HCT116 (cell line): ENCODE data around the gene SPRYD7. TPM values are rescaled to one million over a fixed set of nuclear protein-coding genes. Genes with fewer than 3 reads are reported as not detected.

Experiments
- ATAC-seq: fragments of 200-7000 bp; cut with Tn5 transposase; 2 replicates; pipeline ENCODE4 v1.9.1; 2020; ENCODE audit warnings: mild to moderate bottlenecking, moderate library complexity
- BruUV-seq: library from RNA; stranded (reverse); fragments of 400-500 nt; replicated peaks from 2 replicates; lab custom pipeline; 2021; lab: Mats Ljungman, UMichigan
- CTCF ChIA-PET: fragments of 300-600 bp; sonication (Branson Sonifier 250); formaldehyde crosslinking; loops from one replicate; lab custom pipeline; 2021; ENCODE audit warnings: antibody characterized with exemption; lab: Charles Lee
- POLR2A ChIA-PET: fragments of 300-600, 350-600 bp; sonication (Branson Sonifier 250); formaldehyde crosslinking; loops from one replicate; lab custom pipeline; 2021; ENCODE audit warnings: antibody characterized with exemption; lab: Charles Lee
- RAD21 ChIA-PET, 2 experiments: fragments of 300-600 bp; sonication (Branson Sonifier 250); formaldehyde crosslinking; loops; one replicate each; lab custom pipeline; 2023; ENCODE audit warnings: low total read pairs in 2 of 2; ENCODE audit not compliant: uncharacterized antibody in 2 of 2, unreplicated experiment in 2 of 2, low non-redundant PET in 1 of 2; lab: Charles Lee
- DNase-seq: peaks from one replicate; pipeline ENCODE4 v3.0.0-alpha.2; 2010; ENCODE audit warnings: low read depth, low spot score
- H2AFZ ChIP-seq: fragments of 200-600 bp; shearing (Covaris generic), sonication (generic); 2 replicates; pipeline ENCODE4 v1.6.1; 2017; ENCODE audit warnings: low read depth, mixed run types, mixed read lengths, antibody characterized with exemption, low read length; ENCODE audit not compliant: poor library complexity, severe bottlenecking
- H3K27ac ChIP-seq: 2 replicates; pipeline ENCODE4 v1.5.1; 2012; ENCODE audit warnings: low read depth, low read length
- H3K27me3 ChIP-seq: fragments of 200-600 bp; sonication (generic); 2 replicates; pipeline ENCODE4 v1.6.1; 2016; ENCODE audit warnings: mixed run types, low read length, mixed read lengths; ENCODE audit not compliant: insufficient read depth
- H3K36me3 ChIP-seq, 2 experiments: fragments of 200-500 bp in 1 of 2; fragments of 200-600 bp in 1 of 2; sonication (Bioruptor generic) in 1 of 2; sonication (generic) in 1 of 2; 2 replicates each; pipeline versions ENCODE4 v1.5.1 to v1.6.1; 2014 to 2016; ENCODE audit warnings: low read length in 2 of 2, inconsistent platforms in 1 of 2, mixed read lengths in 1 of 2, mixed run types in 1 of 2; ENCODE audit not compliant: insufficient read depth in 2 of 2, control insufficient read depth in 1 of 2
- H3K4me1 ChIP-seq, 2 experiments: fragments of 200-600 bp in 1 of 2; sonication (generic) in 1 of 2; 2 replicates each; pipeline versions ENCODE4 v1.5.1 to v1.6.1; 2012 to 2017; ENCODE audit warnings: low read length in 2 of 2, inconsistent platforms in 1 of 2, mild to moderate bottlenecking in 1 of 2, mixed read lengths in 1 of 2, mixed run types in 1 of 2, moderate library complexity in 1 of 2; ENCODE audit not compliant: insufficient read depth in 2 of 2, control insufficient read depth in 1 of 2
- H3K4me2 ChIP-seq: fragments of 200-600 bp; sonication (generic); 2 replicates; pipeline ENCODE4 v1.6.1; 2017; ENCODE audit warnings: mixed run types, low read length, mixed read lengths
- H3K4me3 ChIP-seq, 2 experiments: fragments of 200-600 bp in 1 of 2; sonication (generic) in 1 of 2; replicated peaks in 1 of 2; 2 replicates each; pipeline ENCODE4 v1.5.1; 2011 to 2016; ENCODE audit warnings: low read length in 2 of 2, control low read depth in 1 of 2, low read depth in 1 of 2, mild to moderate bottlenecking in 1 of 2, mixed read lengths in 1 of 2, mixed run types in 1 of 2
- H3K79me2 ChIP-seq: fragments of 200-600 bp; sonication (generic); 2 replicates; pipeline ENCODE4 v1.6.1; 2017; ENCODE audit warnings: mild to moderate bottlenecking, mixed run types, low read length, moderate library complexity, mixed read lengths; ENCODE audit not compliant: insufficient read depth
- H3K9ac ChIP-seq: fragments of 200-600 bp; sonication (generic); 2 replicates; pipeline ENCODE4 v1.6.1; 2016; ENCODE audit warnings: low read length, mixed read lengths
- H3K9me2 ChIP-seq: fragments of 200-600 bp; sonication (generic), shearing (Covaris generic); 2 replicates; pipeline ENCODE4 v1.6.1; 2017; ENCODE audit warnings: mixed run types, mild to moderate bottlenecking, moderate library complexity; ENCODE audit not compliant: insufficient read depth
- H3K9me3 ChIP-seq, 2 experiments: fragments of 200-500 bp in 1 of 2; fragments of 200-600 bp in 1 of 2; sonication (Bioruptor generic) in 1 of 2; sonication (generic) in 1 of 2; 2 replicates each; pipeline ENCODE4 v1.6.1; 2014 to 2017; ENCODE audit warnings: low read length in 2 of 2, mixed read lengths in 2 of 2, inconsistent platforms in 1 of 2, low read depth in 1 of 2, mild to moderate bottlenecking in 1 of 2, mixed run types in 1 of 2, moderate library complexity in 1 of 2; ENCODE audit not compliant: control insufficient read depth in 1 of 2, insufficient read depth in 1 of 2
- H4K20me1 ChIP-seq: fragments of 200-600 bp; sonication (generic), shearing (Covaris generic); 2 replicates; pipeline ENCODE4 v1.6.1; 2017; ENCODE audit warnings: mixed run types, mild to moderate bottlenecking, moderate library complexity; ENCODE audit not compliant: insufficient read depth
- CBX3 ChIP-seq: IDR thresholded peaks from 2 replicates; pipeline ENCODE4 v1.6.1; 2012; ENCODE audit warnings: low read depth
- EZH2 ChIP-seq: fragments of 200-600 bp; sonication (generic); IDR thresholded peaks from 2 replicates; pipeline ENCODE4 v1.6.1; 2017; ENCODE audit warnings: antibody characterized with exemption, mixed run types
- EZH2phosphoT487 ChIP-seq: fragments of 200-600 bp; IDR thresholded peaks from 2 replicates; pipeline ENCODE4 v1.6.1; 2018; ENCODE audit warnings: antibody characterized with exemption, borderline replicate concordance
- JUND ChIP-seq: IDR thresholded peaks from 2 replicates; pipeline ENCODE4 v1.6.1; 2012
- POLR2A ChIP-seq: IDR thresholded peaks from 2 replicates; pipeline ENCODE4 v1.7.0; 2011; ENCODE audit warnings: borderline replicate concordance; ENCODE audit not compliant: insufficient read depth, insufficient read length; ENCODE audit errors: extremely low read depth
- POLR2AphosphoS5 ChIP-seq: IDR thresholded peaks from 2 replicates; pipeline ENCODE4 v1.6.1; 2011; ENCODE audit warnings: mild to moderate bottlenecking, low read depth, low read length, moderate library complexity
- RAD21 ChIP-seq: IDR thresholded peaks from 2 replicates; pipeline ENCODE4 v1.6.1; 2012; ENCODE audit warnings: low read depth, mild to moderate bottlenecking
- SIN3A ChIP-seq: IDR thresholded peaks from 2 replicates; pipeline ENCODE4 v1.6.1; 2012; ENCODE audit warnings: low read depth
- SP1 ChIP-seq: IDR thresholded peaks from 2 replicates; pipeline ENCODE4 v1.6.1; 2012; ENCODE audit warnings: low read depth
- TCF7L2 ChIP-seq: IDR thresholded peaks from 2 replicates; pipeline ENCODE4 v1.7.0; 2011; ENCODE audit warnings: borderline replicate concordance, inconsistent platforms; ENCODE audit not compliant: insufficient read depth, insufficient read length; ENCODE audit errors: extremely low read depth
- YY1 ChIP-seq: IDR thresholded peaks from 2 replicates; pipeline ENCODE4 v1.6.1; 2011; ENCODE audit warnings: low read length, low read depth, moderate library complexity, mild to moderate bottlenecking; ENCODE audit not compliant: insufficient replicate concordance; ENCODE audit errors: extremely low read depth
- ZBTB33 ChIP-seq: IDR thresholded peaks from 2 replicates; pipeline ENCODE4 v1.6.1; 2011; ENCODE audit warnings: mild to moderate bottlenecking, low read length, moderate library complexity; ENCODE audit not compliant: insufficient replicate concordance; ENCODE audit errors: extremely low read depth
- ZNF274 ChIP-seq: fragments of 200-500 bp; sonication (Bioruptor generic); IDR thresholded peaks from 2 replicates; pipeline ENCODE4 v1.6.1; 2014; ENCODE audit warnings: mild to moderate bottlenecking, low read depth, low read length, inconsistent platforms
- intact Hi-C: fragments of 100-400 bp; cut with micrococcal nuclease; formaldehyde crosslinking; loops from 2 replicates; pipeline ENCODE4 v1.10.0; 2022
- total RNA-seq: library from RNA; stranded (reverse); gene quantifications from one replicate; pipeline ENCODE4 v1.2.1, GENCODE V29; 2021; ENCODE audit not compliant: unreplicated experiment
- TF ChIP-seq, protein P1 (sequence below): IDR thresholded peaks from 2 replicates; pipeline ENCODE4 v1.6.1; 2012; ENCODE audit warnings: low read depth

The SPRYD7 gene
- total RNA-seq, 1 experiment from 2014 or later, result 11.3 TPM

GRCh38 chr13:49877629-49878218 is 58.4 kb downstream of the SPRYD7 start:
- no peak for DNase-seq

GRCh38 chr13:49874430-49874829 is 61.7 kb downstream of the SPRYD7 start:
- Histone ChIP-seq H3K36me3 (no peaks in the 10 kb centered on the region), H3K9me3 (peaks cover 16 to 22% of the 10 kb centered on the region in 2 experiments; a peak in 2 of 4 replicates), H2AFZ (no peak overlapping the region), H4K20me1 (no peaks in the 10 kb centered on the region), H3K4me2 (no peak overlapping the region), H3K27me3 (no peaks in the 10 kb centered on the region), H3K4me3 (no peak overlapping the region), H3K9me2 (no peaks in the 10 kb centered on the region), H3K9ac (no peak overlapping the region), H3K27ac (no peak overlapping the region), H3K4me1 (no peaks in the 10 kb centered on the region), H3K79me2 (no peaks in the 10 kb centered on the region)
- no peak for ATAC-seq
- POLR2A ChIA-PET, result no interaction called here
- intact Hi-C loops, result no loop called here
- BruUV-seq, result no TSS peak
- CTCF ChIA-PET, result no interaction called here
- RAD21 ChIA-PET, result no interaction called here
- no peak for DNase-seq
- TF ChIP-seq SP1 (no peak), YY1 (no peak), JUND (no peak), CBX3 (no peak), TCF7L2 (no peak), EZH2 (no peak), POLR2AphosphoS5 (no peak), RAD21 (no peak), POLR2A (no peak), SIN3A (no peak), EZH2phosphoT487 (no peak), ZBTB33 (no peak)
- TF ChIP-seq, protein P1, sequence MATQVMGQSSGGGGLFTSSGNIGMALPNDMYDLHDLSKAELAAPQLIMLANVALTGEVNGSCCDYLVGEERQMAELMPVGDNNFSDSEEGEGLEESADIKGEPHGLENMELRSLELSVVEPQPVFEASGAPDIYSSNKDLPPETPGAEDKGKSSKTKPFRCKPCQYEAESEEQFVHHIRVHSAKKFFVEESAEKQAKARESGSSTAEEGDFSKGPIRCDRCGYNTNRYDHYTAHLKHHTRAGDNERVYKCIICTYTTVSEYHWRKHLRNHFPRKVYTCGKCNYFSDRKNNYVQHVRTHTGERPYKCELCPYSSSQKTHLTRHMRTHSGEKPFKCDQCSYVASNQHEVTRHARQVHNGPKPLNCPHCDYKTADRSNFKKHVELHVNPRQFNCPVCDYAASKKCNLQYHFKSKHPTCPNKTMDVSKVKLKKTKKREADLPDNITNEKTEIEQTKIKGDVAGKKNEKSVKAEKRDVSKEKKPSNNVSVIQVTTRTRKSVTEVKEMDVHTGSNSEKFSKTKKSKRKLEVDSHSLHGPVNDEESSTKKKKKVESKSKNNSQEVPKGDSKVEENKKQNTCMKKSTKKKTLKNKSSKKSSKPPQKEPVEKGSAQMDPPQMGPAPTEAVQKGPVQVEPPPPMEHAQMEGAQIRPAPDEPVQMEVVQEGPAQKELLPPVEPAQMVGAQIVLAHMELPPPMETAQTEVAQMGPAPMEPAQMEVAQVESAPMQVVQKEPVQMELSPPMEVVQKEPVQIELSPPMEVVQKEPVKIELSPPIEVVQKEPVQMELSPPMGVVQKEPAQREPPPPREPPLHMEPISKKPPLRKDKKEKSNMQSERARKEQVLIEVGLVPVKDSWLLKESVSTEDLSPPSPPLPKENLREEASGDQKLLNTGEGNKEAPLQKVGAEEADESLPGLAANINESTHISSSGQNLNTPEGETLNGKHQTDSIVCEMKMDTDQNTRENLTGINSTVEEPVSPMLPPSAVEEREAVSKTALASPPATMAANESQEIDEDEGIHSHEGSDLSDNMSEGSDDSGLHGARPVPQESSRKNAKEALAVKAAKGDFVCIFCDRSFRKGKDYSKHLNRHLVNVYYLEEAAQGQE, result no peak

More at GRCh38 chr13:49877629-49878218, 58.4 kb downstream of the SPRYD7 start:
- ChIA-PET POLR2A (no interaction called here), CTCF (no interaction called here), RAD21 (no interaction called here)
- Histone ChIP-seq H3K9me2 (no peaks in the 10 kb centered on the region), H3K79me2 (no peaks in the 10 kb centered on the region), H3K4me2 (no peak overlapping the region), H3K9ac (no peak overlapping the region), H3K36me3 (no peaks in the 10 kb centered on the region), H2AFZ (no peak overlapping the region), H3K9me3 (peaks cover 16 to 22% of the 10 kb centered on the region in 2 experiments; a peak in 2 of 4 replicates), H3K27ac (no peak overlapping the region), H4K20me1 (no peaks in the 10 kb centered on the region), H3K27me3 (no peaks in the 10 kb centered on the region), H3K4me1 (no peaks in the 10 kb centered on the region), H3K4me3 (no peak overlapping the region)
- intact Hi-C loops, result no loop called here
- no peak for TF ChIP-seq ZNF274
- peak; percentile 72; the same call in 1 of the 2 replicates for TF ChIP-seq CBX3
- no TSS peak for BruUV-seq
- no peak for ATAC-seq
